Measurements from ENCODE around the gene ARFGAP1.

ARFGAP1 gene

GRCh38 chr20:63239431-63239830 lies 33.2 kb upstream of the ARFGAP1 start:
- no peak for DNase-seq (ENCODE audit: low spot score)
- in situ Hi-C loops (cut with MboI; ENCODE audit: low sequenced_read_pairs, unreplicated experiment): no loop called here
- TF ChIP-seq, protein P1, sequence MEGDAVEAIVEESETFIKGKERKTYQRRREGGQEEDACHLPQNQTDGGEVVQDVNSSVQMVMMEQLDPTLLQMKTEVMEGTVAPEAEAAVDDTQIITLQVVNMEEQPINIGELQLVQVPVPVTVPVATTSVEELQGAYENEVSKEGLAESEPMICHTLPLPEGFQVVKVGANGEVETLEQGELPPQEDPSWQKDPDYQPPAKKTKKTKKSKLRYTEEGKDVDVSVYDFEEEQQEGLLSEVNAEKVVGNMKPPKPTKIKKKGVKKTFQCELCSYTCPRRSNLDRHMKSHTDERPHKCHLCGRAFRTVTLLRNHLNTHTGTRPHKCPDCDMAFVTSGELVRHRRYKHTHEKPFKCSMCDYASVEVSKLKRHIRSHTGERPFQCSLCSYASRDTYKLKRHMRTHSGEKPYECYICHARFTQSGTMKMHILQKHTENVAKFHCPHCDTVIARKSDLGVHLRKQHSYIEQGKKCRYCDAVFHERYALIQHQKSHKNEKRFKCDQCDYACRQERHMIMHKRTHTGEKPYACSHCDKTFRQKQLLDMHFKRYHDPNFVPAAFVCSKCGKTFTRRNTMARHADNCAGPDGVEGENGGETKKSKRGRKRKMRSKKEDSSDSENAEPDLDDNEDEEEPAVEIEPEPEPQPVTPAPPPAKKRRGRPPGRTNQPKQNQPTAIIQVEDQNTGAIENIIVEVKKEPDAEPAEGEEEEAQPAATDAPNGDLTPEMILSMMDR (IDR thresholded peaks at IDR 0.05; ENCODE audit: borderline replicate concordance, control extremely low read depth, extremely low read depth, insufficient read depth, missing control alignments): no peak

GRCh38 chr20:63240004-63240403 lies 32.6 kb upstream of the ARFGAP1 start:
- TF ChIP-seq, protein P1 (IDR thresholded peaks at IDR 0.05; ENCODE audit: borderline replicate concordance, control extremely low read depth, extremely low read depth, insufficient read depth, missing control alignments): no peak
- no peak for DNase-seq (ENCODE audit: low spot score)
- in situ Hi-C loops (cut with MboI; ENCODE audit: low sequenced_read_pairs, unreplicated experiment): no loop called here

- DNase-seq (ENCODE audit: low spot score): no peak
- TF ChIP-seq, protein P1 (IDR thresholded peaks at IDR 0.05; ENCODE audit: borderline replicate concordance, control extremely low read depth, extremely low read depth, insufficient read depth, missing control alignments): no peak
- in situ Hi-C loops (cut with MboI; ENCODE audit: low sequenced_read_pairs, unreplicated experiment): no loop called here
These were observed 31.3 kb upstream of the ARFGAP1 start for GRCh38 chr20:63241272-63241671.

- TF ChIP-seq, protein P1 (IDR thresholded peaks at IDR 0.05; ENCODE audit: borderline replicate concordance, control extremely low read depth, extremely low read depth, insufficient read depth, missing control alignments): no peak
- in situ Hi-C loops (cut with MboI; ENCODE audit: low sequenced_read_pairs, unreplicated experiment): no loop called here
- DNase-seq (ENCODE audit: low spot score): no peak
These were observed 29.9 kb upstream of the ARFGAP1 start for GRCh38 chr20:63242736-63243135.

DNA sequence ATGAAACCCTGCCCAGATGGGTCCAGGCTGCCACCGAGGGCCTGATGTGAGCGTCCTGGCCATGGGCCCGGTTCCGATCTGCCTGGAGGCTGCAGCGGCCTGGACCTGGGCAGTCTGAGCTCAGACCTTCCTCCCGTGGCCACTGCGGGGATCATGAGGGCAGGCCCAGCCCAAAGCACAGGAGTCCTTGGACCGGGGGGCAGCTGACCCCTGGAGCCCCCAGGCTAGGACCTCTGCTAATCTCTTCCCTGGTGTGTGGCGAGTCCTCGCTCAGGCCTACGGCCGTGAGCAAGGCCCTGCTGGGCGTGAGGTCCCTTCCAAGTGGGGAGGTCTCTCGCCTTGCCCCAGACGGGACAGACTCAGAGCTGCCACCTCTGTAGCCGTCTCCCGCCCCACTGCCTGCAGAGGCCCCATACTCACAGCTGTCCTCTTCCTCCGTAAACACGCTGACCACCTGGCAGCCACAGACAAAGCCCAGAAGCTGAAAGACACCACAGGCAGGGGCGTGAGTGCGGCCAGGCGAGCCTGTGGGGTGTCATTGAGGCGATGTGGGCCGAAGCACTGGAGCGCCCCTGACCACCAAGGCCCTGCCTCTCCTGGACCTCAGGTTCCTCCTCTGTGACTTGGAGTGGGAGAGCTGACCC lies 28.9 kb upstream of the ARFGAP1 start:
- no peak for DNase-seq (ENCODE audit: low spot score)
- TF ChIP-seq, protein P1 (IDR thresholded peaks at IDR 0.05; ENCODE audit: borderline replicate concordance, control extremely low read depth, extremely low read depth, insufficient read depth, missing control alignments): no peak
- in situ Hi-C loops (cut with MboI; ENCODE audit: low sequenced_read_pairs, unreplicated experiment): no loop called here

GRCh38 chr20:63244468-63244867 lies 28.1 kb upstream of the ARFGAP1 start:
- no peak for DNase-seq (ENCODE audit: low spot score)
- TF ChIP-seq, protein P1 (IDR thresholded peaks at IDR 0.05; ENCODE audit: borderline replicate concordance, control extremely low read depth, extremely low read depth, insufficient read depth, missing control alignments): no peak
- in situ Hi-C loops (cut with MboI; ENCODE audit: low sequenced_read_pairs, unreplicated experiment): no loop called here
